Liver (tissue), 9 donors: ENCODE measurements around the gene RBSN. TPM values are rescaled to one million over a fixed set of nuclear protein-coding genes. Genes with fewer than 3 reads are reported as not detected.

Source experiments
- DNase-seq: peaks from one replicate; pipeline ENCODE4 v3.0.0-alpha.2; 2017; ENCODE audit warnings: low spot score
- H3K27ac ChIP-seq, 2 donors: one replicate each; pipeline ENCODE4 v1.7.0; 2013; ENCODE audit warnings: inconsistent platforms in 2 of 2, low read length in 2 of 2, control low read depth in 1 of 2, low read depth in 1 of 2, mild to moderate bottlenecking in 1 of 2
- H3K27me3 ChIP-seq, 4 donors: one replicate each; pipeline versions ENCODE4 v1.6.1 to v1.7.0; 2013; ENCODE audit warnings: low read length in 3 of 4, inconsistent platforms in 1 of 4, mild to moderate bottlenecking in 1 of 4, moderate library complexity in 1 of 4; ENCODE audit not compliant: control insufficient read depth in 4 of 4, insufficient read depth in 4 of 4
- H3K36me3 ChIP-seq, 4 donors: one replicate each; pipeline versions ENCODE4 v1.6.1 to v1.7.0; 2013; ENCODE audit warnings: low read length in 3 of 4, mild to moderate bottlenecking in 3 of 4, low read depth in 1 of 4, moderate library complexity in 1 of 4; ENCODE audit not compliant: control insufficient read depth in 4 of 4, insufficient read depth in 3 of 4
- H3K4me1 ChIP-seq, 4 donors: one replicate each; pipeline versions ENCODE4 v1.6.1 to v1.7.0; 2013; ENCODE audit warnings: low read length in 3 of 4, mild to moderate bottlenecking in 3 of 4, moderate library complexity in 1 of 4; ENCODE audit not compliant: control insufficient read depth in 4 of 4, insufficient read depth in 4 of 4
- H3K4me3 ChIP-seq, 3 donors: one replicate each; pipeline versions ENCODE4 v1.6.1 to v1.7.0; 2013; ENCODE audit warnings: low read length in 3 of 3, control low read depth in 1 of 3, low read depth in 1 of 3, mild to moderate bottlenecking in 1 of 3
- H3K9ac ChIP-seq, 2 donors: one replicate each; pipeline ENCODE4 v1.7.0; 2013; ENCODE audit warnings: low read length in 2 of 2, mild to moderate bottlenecking in 2 of 2, moderate library complexity in 2 of 2, control low read depth in 1 of 2, low read depth in 1 of 2
- H3K9me3 ChIP-seq, 4 donors: one replicate each; pipeline versions ENCODE4 v1.6.1 to v1.7.0; 2013; ENCODE audit warnings: low read length in 3 of 4; ENCODE audit not compliant: control insufficient read depth in 4 of 4
- ATF3 ChIP-seq: IDR thresholded peaks from 2 replicates; pipeline ENCODE4 v1.6.1; 2016; ENCODE audit warnings: antibody characterized with exemption
- EGR1 ChIP-seq, 2 donors: IDR thresholded peaks; 2 replicates each; pipeline ENCODE4 v1.6.1; 2016 to 2018; ENCODE audit warnings: antibody characterized with exemption in 2 of 2, low read depth in 2 of 2
- FOXA1 ChIP-seq: IDR thresholded peaks from 2 replicates; pipeline ENCODE4 v1.6.1; 2016; ENCODE audit warnings: antibody characterized with exemption
- FOXA2 ChIP-seq: IDR thresholded peaks from 2 replicates; pipeline ENCODE4 v1.6.1; 2016; ENCODE audit warnings: antibody characterized with exemption
- HNF4A ChIP-seq, 2 donors: conservative IDR thresholded peaks; 2 replicates each; pipeline ENCODE4 v1.6.1; 2016; ENCODE audit warnings: antibody characterized with exemption in 2 of 2, mild to moderate bottlenecking in 2 of 2
- MAX ChIP-seq: IDR thresholded peaks from 2 replicates; pipeline ENCODE4 v1.6.1; 2016; ENCODE audit warnings: antibody characterized with exemption
- NR2F2 ChIP-seq: IDR thresholded peaks from 2 replicates; pipeline ENCODE4 v1.6.1; 2016; ENCODE audit warnings: antibody characterized with exemption
- RAD21 ChIP-seq, 2 donors: IDR thresholded peaks; 2 replicates each; pipeline ENCODE4 v1.6.1; 2016; ENCODE audit warnings: antibody characterized with exemption in 2 of 2, mild to moderate bottlenecking in 2 of 2
- RXRA ChIP-seq, 2 donors: IDR thresholded peaks; 2 replicates each; pipeline ENCODE4 v1.6.1; 2017 to 2018; ENCODE audit warnings: antibody characterized with exemption in 2 of 2, mild to moderate bottlenecking in 1 of 2
- SP1 ChIP-seq: IDR thresholded peaks from 2 replicates; pipeline ENCODE4 v1.6.1; 2018; ENCODE audit warnings: antibody characterized with exemption, mild to moderate bottlenecking
- TAF1 ChIP-seq: conservative IDR thresholded peaks from 2 replicates; pipeline ENCODE4 v1.6.1; 2016; ENCODE audit warnings: antibody characterized with exemption, mild to moderate bottlenecking
- YY1 ChIP-seq: IDR thresholded peaks from 2 replicates; pipeline ENCODE4 v1.6.1; 2016; ENCODE audit warnings: antibody characterized with exemption, mild to moderate bottlenecking
- ZBTB33 ChIP-seq: IDR thresholded peaks from 2 replicates; pipeline ENCODE4 v1.6.1; 2016; ENCODE audit warnings: antibody characterized with exemption
- WGBS: extraction: QIAGEN DNeasy Blood & Tissue Kit; methylation state at CpG from one replicate; pipeline ENCODE4 v1.1.7; 2013; 5-methylcytosine and 5-hydroxymethylcytosine counted together
- polyA plus RNA-seq, 2 donors: library from polyadenylated mRNA; stranded (reverse) in 1 of 2; unstranded in 1 of 2; fragments of 200-250 nt in 1 of 2; fragments of >200 nt in 1 of 2; fragmentation: Nextera tagmentation in 1 of 2; extraction: Ambion mirVana in 1 of 2; gene quantifications; one replicate each; pipeline versions ENCODE4 v1.2.1 to v1.2.3, GENCODE V29; 2013 to 2015
- total RNA-seq, 2 donors: library from RNA; depleted of rRNA; stranded (reverse); fragments of >200 nt; gene quantifications; one replicate each; pipeline ENCODE4 v1.2.3, GENCODE V29; 2014
- donor health status: healthy.
- donor health status: healthy.
- donor health status: healthy.
- donor health status: healthy.
- donor health status: healthy.

RBSN gene
- total and polyA plus RNA-seq, 4 donors: 5.6 to 18.3 (median 11.9) TPM

GRCh38 chr3:15102256-15102655 lies 3.3 kb upstream of the RBSN start:
- Histone ChIP-seq H3K36me3 (no peaks in the 10 kb centered on the region), H3K9me3 (no peaks in the 10 kb centered on the region), H3K27ac (peak overlapping the region; percentile 80 to 93), H3K4me1 (peaks cover 9 to 46% (median 23%) of the 10 kb centered on the region in 4 donors), H3K9ac (no peak overlapping the region), H3K4me3 (no peak overlapping the region), H3K27me3 (no peaks in the 10 kb centered on the region)
- no peak for DNase-seq
- WGBS: 13% methylated on average over 4 of the region's 4 CpGs
- TF ChIP-seq SP1: peak; percentile 80
- peak; percentile 54 for TF ChIP-seq MAX
- TF ChIP-seq NR2F2: no peak
- peak; percentile 61 to 69 for TF ChIP-seq HNF4A (conservative IDR thresholded peaks at IDR 0.05)
- peak; percentile 86 for TF ChIP-seq ATF3
- TF ChIP-seq EGR1 (IDR thresholded peaks at IDR 0.05; ENCODE audit: low read depth in 2 of 2): no peak
- peak; percentile 80 to 84 for TF ChIP-seq RXRA (IDR thresholded peaks at IDR 0.05)
- TF ChIP-seq FOXA2: peak; percentile 27
- TF ChIP-seq YY1: peak; percentile 60

GRCh38 chr3:15099364-15100098 lies 583 bp upstream of the RBSN start:
- peaks cover 9 to 38% (median 23%) of the 10 kb centered on the region in 4 donors for H3K4me1 ChIP-seq

More at GRCh38 chr3:15099364-15100098, 583 bp upstream of the RBSN start:
- peak overlapping the region; percentile 81 to 93 for H3K27ac ChIP-seq
- 21% methylated on average over 19 of the region's 19 CpGs for WGBS
- DNase-seq: no peak
- TF ChIP-seq EGR1 (IDR thresholded peaks at IDR 0.05; ENCODE audit: low read depth in 2 of 2): no peak
- no peak for TF ChIP-seq SP1
- no peak for TF ChIP-seq FOXA1
- TF ChIP-seq ZBTB33: no peak
- peak in 1 of 2 donors; percentile 32 for TF ChIP-seq HNF4A (conservative IDR thresholded peaks at IDR 0.05)
- no peak for TF ChIP-seq ATF3
- no peak for TF ChIP-seq TAF1
- TF ChIP-seq RAD21 (IDR thresholded peaks at IDR 0.05): no peak
- no peaks in the 10 kb centered on the region for H3K9me3 ChIP-seq
- no peaks in the 10 kb centered on the region for H3K27me3 ChIP-seq
- H3K4me3 ChIP-seq: peak overlapping the region; percentile 86 to 99 (median 95)
- peaks cover 0 to 18% (median 16%) of the 10 kb centered on the region in 4 donors for H3K36me3 ChIP-seq
- peak overlapping the region; percentile 89 to 97 for H3K9ac ChIP-seq
